GM18508 (cell line): Measurements from ENCODE around the gene VWA5B1.

Experiments used
- ATAC-seq: cut with Tn5 transposase; IDR thresholded peaks from one replicate; pipeline ENCODE4 v1.9.1; 2021; ENCODE audit warnings: moderate number of reproducible peaks; ENCODE audit not compliant: insufficient read depth, unreplicated experiment

Gene VWA5B1

GRCh38 chr1:20381961-20382360 is 91.3 kb downstream of the VWA5B1 start:
- no peak for ATAC-seq

DNA sequence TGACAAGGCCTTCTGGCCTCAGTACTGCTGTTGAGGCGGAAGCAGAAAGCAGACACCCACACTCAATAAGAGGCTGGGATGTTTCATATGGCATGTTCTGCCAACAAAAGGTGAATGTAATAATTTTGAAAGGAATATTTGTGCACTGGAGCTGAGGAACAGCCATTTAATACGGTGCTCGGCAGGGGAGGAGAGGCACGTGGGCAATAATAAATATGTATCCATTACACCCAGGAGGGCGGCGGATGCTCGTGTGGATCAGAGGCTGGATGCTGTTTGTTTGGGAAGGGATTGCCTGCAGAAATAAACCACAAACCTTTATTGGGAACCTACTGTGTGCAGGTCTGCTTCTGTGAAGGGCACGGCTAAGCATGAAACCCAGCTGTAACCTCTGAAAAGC is 92.0 kb downstream of the VWA5B1 start:
- ATAC-seq, result no peak

DNA sequence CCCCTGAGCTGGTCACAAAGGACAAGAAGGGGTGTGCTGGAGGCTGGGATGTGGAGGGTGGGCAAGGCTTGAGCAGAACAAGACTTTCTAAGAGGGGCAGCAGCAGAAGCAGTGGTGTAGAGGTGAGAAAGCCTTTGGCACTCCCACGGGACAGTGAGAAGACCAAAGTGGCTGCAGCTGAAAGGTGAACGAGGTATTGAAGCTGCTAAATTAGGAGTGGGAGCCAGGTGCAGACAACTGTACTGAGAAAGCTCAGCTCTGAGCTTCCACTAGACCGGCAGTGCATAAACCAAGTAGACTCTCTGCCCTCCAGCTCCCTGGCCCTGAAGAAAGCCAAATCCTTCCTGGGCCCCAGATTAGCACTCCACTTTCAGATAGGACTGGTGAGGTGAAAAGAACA is 93.0 kb downstream of the VWA5B1 start:
- ATAC-seq, result no peak

GRCh38 chr1:20385630-20386029 is 95.0 kb downstream of the VWA5B1 start:
- ATAC-seq, result no peak

GRCh38 chr1:20386323-20387081 is 95.8 kb downstream of the VWA5B1 start:
- ATAC-seq, result no peak

GRCh38 chr1:20389571-20389970 is 98.9 kb downstream of the VWA5B1 start:
- ATAC-seq, result no peak

GRCh38 chr1:20390589-20391331 is 100.1 kb downstream of the VWA5B1 start:
- no peak for ATAC-seq

DNA sequence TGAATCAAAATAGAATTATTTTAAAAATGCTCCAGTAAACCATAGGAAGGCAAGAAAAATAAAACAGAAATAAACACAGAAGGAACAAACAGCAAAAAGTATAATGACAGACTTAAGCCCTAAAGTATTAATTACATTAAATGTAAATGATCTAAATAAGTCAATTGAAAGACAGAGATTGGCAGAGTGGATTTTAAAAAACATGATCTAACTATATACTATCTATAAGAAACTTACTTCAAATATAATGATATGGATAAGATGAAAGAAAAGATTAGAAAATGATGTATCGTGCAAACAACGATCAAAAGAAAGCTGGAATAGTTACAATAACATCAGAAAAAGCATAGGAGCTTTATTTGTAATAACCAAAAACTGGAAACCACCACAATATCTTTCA is 104.6 kb downstream of the VWA5B1 start:
- ATAC-seq, result no peak

- no peak for ATAC-seq
Measured at GRCh38 chr1:20398744-20399143, 108.1 kb downstream of the VWA5B1 start.

DNA sequence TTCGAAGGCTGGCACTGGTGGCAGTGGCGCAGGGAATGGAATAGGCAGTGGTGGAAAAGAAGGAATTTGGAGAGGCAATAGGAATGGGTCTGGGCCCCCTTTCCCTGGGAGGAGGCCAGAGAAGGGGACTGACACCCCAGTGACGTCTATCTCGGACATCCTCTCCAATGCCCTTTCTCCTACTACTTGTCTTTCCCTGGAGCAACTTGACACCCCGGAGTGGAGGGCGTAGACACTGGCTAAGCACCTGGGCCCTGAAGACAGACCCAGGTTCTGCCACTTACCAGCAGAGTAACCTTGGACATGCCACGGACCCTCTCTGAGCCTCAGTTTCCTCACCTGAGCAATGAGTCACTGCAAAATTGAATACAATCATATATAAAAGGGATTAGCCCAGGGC is 108.5 kb downstream of the VWA5B1 start:
- no peak for ATAC-seq

DNA sequence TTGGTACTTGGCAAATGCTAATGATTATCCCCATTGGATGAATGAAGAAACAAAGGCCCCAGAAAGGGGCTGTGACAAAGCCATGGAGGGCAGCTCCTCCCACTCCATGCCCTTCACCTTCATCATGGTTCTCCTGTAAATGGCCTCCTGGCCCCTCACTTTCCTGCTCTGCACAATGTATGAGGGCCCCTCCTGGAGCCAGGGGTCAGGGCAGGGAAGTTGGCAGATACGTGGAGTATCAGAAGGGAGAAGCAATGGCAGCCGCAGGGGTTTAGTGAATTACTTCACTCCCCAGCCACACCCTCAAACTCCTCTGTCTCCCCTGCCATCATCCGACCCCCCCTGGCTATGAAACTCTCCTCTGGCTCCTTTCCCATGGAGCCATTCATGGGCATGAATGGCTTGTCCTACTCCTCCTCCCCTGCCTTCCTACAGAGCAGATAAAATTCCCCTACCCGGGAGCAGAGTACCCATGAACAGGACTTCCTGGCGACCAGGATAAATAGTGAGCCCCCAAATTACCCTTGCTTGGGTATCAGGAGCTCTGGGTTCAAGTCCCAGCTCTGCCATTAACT is 109.0 kb downstream of the VWA5B1 start:
- no peak for ATAC-seq

- no peak for ATAC-seq
Measured at GRCh38 chr1:20400341-20401177, 109.9 kb downstream of the VWA5B1 start.

GRCh38 chr1:20401405-20402010 is 110.8 kb downstream of the VWA5B1 start:
- ATAC-seq, result no peak

DNA sequence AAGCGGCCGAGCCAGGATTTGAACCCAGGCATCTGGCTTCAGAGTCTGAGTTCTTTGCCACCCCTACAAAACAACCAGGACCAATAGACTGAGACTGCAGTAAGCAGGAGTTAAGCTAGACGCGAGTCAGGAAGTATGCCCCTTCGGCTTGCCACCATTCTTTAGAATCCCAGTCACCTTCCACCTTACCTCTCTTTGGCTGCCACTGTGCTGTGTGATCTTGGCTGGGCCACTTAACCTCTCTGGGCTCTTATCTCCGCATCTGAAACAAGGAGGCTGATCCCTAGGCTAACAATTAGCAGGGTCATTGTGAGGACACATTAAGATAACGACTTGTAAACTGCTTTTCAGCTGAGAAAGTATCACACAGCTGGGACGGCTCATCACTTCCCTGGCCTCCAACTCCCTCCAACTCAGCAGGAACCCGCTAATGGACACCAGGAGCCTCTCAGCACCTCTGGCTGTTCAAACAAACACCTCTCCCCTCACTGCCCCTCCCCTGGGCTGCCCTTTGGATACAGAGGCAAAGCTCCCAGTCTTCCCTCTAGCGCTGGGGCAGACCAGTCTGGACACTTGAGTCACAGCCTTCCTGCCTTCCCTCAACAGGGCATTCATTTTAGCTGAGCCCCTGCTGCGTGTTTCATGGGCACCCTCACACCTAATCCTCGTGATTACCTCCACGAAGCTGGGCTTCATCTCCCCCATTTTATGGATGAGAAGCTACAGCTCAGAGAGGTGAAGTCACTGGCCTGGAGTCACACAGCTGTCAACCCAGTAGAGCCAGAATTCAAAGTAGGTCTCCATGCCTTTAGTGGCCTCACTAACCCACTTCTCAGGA is 112.1 kb downstream of the VWA5B1 start:
- ATAC-seq, result no peak

DNA sequence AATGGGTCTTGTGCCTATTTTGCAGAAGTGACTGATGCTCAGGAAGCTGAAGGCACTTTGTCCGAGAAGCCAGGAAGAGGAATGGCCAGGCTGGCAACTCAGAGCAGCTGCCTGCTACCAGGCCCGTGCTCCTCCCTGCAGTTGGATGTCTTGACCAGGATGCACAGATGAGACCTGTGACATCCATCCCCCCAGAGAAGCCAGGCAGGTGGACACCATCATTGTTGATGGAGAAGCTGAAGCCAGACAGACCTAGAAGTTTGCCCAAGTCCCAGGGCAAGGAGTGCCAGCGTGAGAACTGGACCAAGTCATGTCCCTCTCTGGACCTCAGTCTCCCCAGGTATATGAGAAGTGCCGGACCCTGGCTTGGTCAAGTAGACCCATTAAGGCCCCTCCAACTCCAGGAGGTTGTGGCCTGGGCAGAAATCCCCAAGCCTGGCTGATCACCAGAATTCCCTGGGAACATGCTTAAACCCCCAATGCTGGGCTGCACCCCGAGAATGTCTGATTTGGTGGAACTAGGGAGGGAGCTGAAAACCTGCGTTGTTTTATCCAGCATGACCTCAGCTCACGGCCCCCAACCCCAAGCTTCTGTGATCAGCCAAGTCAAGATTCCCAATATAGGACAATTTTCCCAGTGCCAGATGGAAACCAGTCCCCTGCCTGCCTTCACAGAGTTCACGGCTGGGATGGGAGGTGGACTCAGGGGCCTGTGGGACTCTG is 112.9 kb downstream of the VWA5B1 start:
- ATAC-seq, result no peak

- ATAC-seq, result no peak
Measured at GRCh38 chr1:20404466-20404865, 113.8 kb downstream of the VWA5B1 start.
